GM18519 (cell line): ENCODE results near the gene CLDND1.
A peak's percentile ranks its signal among the peaks of the same experiment; 100 is the strongest.

Source experiments
- ATAC-seq: cut with Tn5 transposase; IDR thresholded peaks from one replicate; pipeline ENCODE4 v1.9.1; 2021; ENCODE audit warnings: mild to moderate bottlenecking, moderate library complexity; ENCODE audit not compliant: unreplicated experiment, low FRiP score

CLDND1 gene

GRCh38 chr3:98552232-98553020, 29.7 kb upstream of the CLDND1 start:
- no peak for ATAC-seq

GRCh38 chr3:98551754-98552153, 29.1 kb upstream of the CLDND1 start:
- ATAC-seq, result no peak

- no peak for ATAC-seq
Observed at GRCh38 chr3:98551236-98551635, 28.5 kb upstream of the CLDND1 start.

DNA sequence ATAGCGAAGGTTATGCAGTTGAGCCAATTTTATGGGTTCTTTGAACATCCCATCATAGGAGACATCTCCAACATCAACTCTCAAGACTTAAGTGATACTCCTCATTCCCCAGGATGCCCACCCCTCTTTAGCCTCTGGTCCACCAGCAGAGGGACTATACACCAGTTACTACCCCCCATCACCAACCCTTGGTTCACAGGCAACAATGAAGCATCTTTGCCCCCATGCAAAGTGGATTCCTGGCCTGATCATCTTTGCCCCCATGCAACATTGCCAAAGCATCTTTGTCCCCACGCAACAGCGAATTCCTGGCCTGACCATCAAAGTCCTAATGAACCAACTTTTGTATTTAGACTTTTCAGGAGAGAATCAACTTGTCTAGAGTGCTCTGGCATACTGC, 28.1 kb upstream of the CLDND1 start:
- no peak for ATAC-seq

DNA sequence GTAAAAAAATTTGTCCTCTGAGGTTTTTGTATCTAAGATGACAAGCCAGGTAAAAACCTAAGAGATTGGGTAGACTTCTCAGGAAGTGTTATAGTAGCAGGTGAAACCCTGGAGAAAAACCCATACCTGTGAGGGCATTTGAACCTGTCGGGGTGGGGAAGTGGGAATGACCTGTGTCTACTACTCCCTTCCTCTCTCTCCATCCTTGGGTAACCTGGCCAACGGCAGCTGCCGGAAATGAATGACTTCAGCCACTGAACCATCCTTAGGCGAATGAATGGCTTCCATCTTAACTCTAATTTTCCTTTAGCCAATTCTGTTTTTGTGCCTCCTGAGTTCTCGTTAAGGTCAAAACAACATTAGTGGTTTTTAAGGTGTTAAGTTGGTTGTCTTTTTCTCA, 25.8 kb upstream of the CLDND1 start:
- no peak for ATAC-seq

GRCh38 chr3:98545940-98546339, 23.2 kb upstream of the CLDND1 start:
- peak; percentile 38 for ATAC-seq

DNA sequence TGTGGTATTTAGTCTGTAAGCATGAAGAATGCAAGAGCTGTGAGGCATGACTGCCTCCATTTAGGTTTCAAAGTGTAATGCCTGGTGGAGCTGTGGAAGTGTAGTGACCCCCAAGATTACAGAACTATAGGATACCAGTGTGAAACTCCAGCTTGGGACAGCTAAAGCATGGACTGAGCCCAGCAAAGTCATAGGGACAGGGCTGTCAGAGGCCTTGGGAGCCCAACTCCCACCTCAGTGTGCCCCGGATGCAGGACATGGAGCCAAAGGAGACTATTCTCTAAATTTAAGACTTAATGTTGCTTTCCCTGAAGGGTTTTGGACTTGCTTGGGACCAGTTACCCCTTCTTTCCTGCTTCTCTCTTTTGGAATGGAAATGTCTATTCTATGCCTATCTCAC, 19.9 kb upstream of the CLDND1 start:
- no peak for ATAC-seq

- no peak for ATAC-seq
Observed at GRCh38 chr3:98541695-98542094, 19.0 kb upstream of the CLDND1 start.

DNA sequence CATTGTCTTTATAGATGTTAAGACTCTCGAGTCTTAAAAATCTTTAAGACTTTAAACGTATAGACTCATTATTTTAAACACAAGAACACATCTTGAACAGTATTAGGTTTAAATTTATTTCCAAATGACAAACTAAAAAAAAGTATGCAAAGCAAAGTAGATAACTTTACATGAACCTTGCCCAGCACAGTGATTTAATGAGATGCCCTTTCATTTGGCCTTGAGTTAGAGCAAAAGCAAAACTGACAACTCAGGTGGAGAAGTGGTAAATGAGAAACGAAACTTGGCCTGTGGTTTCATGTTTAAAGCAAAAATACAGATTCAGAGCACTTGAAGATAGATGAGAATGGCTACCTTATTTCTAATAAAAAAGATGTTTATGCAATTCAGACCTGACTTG, 17.6 kb upstream of the CLDND1 start:
- peak; percentile 34 for ATAC-seq

DNA sequence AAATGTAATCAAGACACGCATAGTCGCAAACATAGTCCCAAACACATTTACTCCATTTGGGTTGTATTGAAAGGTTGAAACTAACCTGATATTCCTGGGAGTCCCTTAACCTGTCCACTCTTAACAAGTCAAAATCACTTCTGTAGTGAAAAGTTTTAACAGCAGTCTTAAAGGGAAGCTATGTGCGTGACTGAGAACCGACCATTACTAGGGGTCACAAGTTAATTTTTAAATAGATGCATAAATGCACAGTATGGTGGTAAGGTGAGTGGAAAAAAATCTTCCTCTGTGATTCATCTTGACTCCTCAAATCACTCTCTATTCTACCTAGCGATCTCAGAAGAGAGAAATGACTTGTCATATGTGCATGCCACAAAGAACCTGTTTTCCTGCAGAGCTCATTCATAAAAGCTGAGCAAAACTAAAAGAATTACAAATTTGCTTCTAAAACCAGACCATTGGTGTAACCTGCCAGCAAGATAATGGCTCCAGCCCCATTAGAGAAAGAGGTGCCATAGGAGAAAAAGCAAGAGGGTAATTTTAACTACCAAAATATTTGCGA, 13.8 kb upstream of the CLDND1 start:
- peak; percentile 79 for ATAC-seq

- no peak for ATAC-seq
Observed at GRCh38 chr3:98534734-98535133, 12.0 kb upstream of the CLDND1 start.

- no peak for ATAC-seq
Observed at GRCh38 chr3:98534168-98534567, 11.5 kb upstream of the CLDND1 start.

- no peak for ATAC-seq
Observed at GRCh38 chr3:98532709-98533571, 10.2 kb upstream of the CLDND1 start.

- ATAC-seq, result no peak
Observed at GRCh38 chr3:98532275-98532637, 9.6 kb upstream of the CLDND1 start.

- peak; percentile 20 for ATAC-seq
Observed at GRCh38 chr3:98531622-98532274, 9.0 kb upstream of the CLDND1 start, which contains the start of gene GPR15. Gene GPR15, plus strand, starts transcription at chr3:98531978. Its CDS starts 56 bp downstream, at chr3:98532034.

DNA sequence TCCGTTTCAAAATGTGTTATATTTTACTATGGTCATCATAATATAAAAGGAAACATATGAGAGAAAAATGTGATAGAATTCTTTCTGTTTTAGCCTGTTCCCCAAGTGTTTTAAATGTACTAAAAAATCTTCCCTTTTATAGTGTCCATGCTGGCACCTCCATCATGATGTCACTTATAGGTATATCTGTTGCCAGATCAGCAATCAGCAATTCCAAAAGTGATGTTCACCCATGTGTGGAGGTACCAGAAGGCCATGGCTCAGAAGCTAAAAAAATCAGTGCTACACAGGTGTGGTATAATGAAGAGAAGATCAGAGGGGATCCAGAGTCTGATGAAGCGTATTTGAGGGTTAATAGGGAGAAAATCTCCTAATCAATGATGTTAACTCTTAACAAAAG, 8.0 kb upstream of the CLDND1 start:
- ATAC-seq, result no peak

GRCh38 chr3:98529856-98530459, 7.3 kb upstream of the CLDND1 start:
- ATAC-seq, result no peak

- ATAC-seq, result no peak
Observed at GRCh38 chr3:98528474-98529346, 6.0 kb upstream of the CLDND1 start.

GRCh38 chr3:98525494-98525893, 2.8 kb upstream of the CLDND1 start:
- ATAC-seq, result no peak
